Ovary (tissue), 3 donors: ENCODE measurements around the gene MDC1.
"Not testable (repeated sequence)": the region's sequence is repeated elsewhere in the genome, so short reads cannot be mapped to it uniquely, and the experiment has no call there.

Experiments used
- POLR2A ChIP-seq: fragments of 450-650 bp; IDR thresholded peaks from one replicate; pipeline ENCODE4 v1.6.1; 2017; ENCODE audit warnings: antibody characterized with exemption, mild to moderate bottlenecking, moderate library complexity
- TF ChIP-seq, protein P1 (sequence below), 3 donors: fragments of 450-650 bp in 2 of 3; fragments of 200-600 bp in 1 of 3; IDR thresholded peaks; one replicate each; pipeline versions ENCODE4 v1.5.1 to v1.8.0; 2016 to 2022; ENCODE audit warnings: antibody characterized with exemption in 3 of 3, mild to moderate bottlenecking in 1 of 3
- donor health status: DM: no; HTN: no; CAD: no.

DNA sequence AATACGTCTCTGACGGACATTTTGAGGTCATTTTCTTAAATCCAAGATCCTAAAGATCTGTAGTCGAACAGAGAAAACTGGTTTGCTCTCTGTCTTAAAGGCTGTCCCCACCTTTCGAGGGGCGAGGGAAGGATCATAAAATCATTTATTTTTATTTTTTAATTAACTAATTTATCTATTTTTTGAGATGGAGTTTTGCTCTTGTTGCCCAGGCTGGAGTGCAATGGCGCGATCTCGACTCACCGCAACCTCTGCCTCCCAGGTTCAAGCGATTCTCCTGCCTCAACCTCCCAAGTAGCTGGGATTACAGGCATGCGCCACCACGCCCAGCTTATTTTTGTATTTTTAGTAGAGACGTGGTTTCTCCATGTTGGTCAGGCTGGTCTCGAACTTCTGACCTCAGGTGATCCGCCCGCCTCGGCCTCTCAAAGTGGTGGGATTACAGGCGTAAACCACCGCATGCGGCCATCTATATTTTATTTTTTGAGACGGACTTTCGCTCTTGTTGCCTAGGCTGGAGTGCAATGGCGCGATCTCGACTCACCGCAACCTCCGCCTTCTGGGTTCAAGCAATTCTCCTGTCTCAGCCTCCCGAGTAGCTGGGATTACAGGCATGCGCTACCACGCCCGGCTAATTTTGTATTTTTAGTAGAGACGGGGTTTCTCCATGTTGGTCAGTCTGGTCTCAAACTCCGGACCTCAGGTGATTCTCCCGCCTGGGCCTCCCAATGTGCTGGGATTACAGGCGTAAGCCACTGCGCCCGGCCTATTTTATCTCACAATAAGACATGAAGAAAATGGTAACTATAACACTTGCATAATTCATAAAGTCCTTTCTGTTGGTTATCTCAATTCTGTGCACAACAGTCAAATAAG is 1.0 kb upstream of the MDC1 start:
- TF ChIP-seq POLR2A = not testable (repeated sequence)
- TF ChIP-seq, protein P1, sequence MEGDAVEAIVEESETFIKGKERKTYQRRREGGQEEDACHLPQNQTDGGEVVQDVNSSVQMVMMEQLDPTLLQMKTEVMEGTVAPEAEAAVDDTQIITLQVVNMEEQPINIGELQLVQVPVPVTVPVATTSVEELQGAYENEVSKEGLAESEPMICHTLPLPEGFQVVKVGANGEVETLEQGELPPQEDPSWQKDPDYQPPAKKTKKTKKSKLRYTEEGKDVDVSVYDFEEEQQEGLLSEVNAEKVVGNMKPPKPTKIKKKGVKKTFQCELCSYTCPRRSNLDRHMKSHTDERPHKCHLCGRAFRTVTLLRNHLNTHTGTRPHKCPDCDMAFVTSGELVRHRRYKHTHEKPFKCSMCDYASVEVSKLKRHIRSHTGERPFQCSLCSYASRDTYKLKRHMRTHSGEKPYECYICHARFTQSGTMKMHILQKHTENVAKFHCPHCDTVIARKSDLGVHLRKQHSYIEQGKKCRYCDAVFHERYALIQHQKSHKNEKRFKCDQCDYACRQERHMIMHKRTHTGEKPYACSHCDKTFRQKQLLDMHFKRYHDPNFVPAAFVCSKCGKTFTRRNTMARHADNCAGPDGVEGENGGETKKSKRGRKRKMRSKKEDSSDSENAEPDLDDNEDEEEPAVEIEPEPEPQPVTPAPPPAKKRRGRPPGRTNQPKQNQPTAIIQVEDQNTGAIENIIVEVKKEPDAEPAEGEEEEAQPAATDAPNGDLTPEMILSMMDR (IDR thresholded peaks at IDR 0.05) = not testable (repeated sequence)
